ENCODE data around the gene B4GALNT1.

Gene B4GALNT1

DNA sequence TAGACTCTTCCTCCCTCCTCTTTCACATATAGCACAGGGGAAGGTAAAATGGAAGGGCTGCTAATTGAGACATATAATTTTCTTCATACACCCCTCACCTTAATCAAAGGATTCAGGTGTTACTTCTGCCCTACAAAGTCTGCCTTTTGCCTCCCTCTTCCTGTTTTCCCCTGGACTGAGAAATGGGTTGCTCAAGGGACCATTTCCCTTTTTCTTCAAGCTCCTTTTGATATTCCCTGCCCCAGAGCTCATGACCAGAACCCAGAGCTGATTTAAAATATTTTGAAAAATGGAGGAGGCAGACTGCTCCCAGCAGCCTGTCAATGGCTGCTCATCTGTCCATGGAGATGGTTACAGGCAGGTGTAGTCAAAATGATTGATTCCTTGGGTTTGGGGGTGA is 48.3 kb downstream of the B4GALNT1 start:
- no peak for DNase-seq (ENCODE audit: low spot score)

DNA sequence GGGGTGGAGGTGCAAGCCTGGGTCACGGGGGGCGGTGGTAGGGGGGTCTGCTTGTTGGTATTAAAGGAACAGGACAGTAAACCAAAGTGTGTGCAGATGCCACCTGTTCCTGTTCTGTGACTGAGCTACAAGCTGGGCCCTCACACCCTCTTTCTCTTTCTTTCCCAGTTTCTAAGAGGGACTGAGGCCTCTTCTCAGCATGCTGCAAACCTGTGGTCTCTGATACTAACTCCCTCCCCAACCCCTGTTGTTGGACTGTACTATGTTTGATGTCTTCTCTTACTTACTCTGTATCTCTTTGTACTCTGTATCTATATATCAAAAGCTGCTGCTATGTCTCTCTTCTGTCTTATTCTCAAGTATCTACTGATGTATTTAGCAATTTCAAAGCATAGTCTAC is 49.0 kb downstream of the B4GALNT1 start:
- no peak for DNase-seq (ENCODE audit: low spot score)

DNA sequence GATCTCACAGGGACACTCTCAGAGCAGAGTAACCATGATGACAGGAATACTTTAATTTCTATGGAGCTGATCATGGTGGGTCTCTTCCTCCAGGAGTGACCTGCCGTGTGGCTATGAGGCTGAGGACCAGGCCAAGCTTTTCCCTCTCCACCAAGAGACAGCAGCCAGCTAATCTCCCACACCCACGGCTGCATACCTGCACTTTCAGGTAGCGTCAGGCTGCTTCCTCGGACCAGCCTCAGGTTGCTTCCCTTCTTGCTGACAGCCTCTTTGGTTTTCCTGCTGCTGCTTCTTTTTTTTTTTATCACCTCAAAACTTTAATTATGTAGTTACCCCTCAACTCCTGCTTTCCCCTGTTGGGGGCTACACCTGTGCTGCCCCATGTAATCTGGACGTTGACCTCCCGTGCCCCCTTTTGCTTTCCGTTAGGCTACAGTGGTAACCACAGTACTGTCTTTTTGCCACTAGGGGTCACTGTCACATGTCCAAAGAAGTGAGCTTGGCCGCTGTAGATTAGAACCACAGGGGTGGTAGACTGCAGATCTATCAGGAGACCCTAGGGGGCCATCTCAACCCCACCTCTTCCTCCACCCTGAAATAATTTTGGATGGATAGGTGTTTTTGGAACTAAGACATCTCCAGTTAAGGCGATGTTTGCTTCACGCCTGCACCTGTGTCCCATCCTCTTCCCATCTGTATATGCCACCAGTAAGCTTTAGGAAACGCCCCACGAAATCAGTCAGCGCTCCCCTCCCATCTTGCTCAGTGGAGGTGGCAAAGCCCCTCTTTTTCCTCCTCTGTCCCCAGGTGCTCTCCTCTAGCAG is 49.8 kb downstream of the B4GALNT1 start:
- DNase-seq (ENCODE audit: low spot score), result peak; percentile 92

DNA sequence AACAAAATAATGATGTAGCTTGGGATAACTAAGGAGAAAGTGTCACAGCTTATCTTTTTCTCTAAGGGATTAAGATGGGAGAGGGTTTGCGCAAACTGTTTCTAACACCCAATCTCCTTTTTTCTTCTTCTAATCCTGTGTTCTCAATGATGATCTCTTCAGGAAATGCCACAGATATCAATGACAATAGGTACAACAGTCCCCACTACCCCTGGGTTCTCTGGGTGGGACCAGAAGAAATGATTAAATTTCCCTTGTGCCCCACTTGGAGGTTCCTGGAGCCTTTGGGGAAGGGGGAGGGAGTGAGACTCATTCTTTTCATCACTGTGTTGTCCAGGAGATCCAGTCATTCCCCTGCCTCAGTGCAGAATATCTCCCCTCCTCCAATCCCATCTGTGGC is 50.6 kb downstream of the B4GALNT1 start:
- DNase-seq (ENCODE audit: low spot score), result no peak

DNA sequence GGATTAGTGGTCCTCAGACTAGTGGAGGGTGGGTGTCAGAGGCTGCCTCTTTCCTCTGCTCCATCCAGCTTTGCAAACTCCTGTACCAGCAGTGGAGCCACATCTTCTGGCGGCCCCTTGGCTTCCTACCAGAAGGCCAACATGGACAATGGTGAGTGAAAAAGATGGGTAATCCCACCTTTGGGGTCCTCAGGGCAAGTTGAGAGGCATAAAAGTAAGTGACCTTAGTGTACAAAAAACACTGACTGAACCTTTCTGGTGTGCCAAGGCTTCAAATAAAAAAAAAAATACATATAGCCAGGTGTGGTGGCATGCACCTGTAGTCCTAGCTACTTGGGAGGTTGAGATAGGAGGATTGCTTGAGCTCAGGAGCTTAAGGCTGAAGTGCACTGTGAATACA is 51.2 kb downstream of the B4GALNT1 start:
- DNase-seq (ENCODE audit: low spot score), result no peak

DNA sequence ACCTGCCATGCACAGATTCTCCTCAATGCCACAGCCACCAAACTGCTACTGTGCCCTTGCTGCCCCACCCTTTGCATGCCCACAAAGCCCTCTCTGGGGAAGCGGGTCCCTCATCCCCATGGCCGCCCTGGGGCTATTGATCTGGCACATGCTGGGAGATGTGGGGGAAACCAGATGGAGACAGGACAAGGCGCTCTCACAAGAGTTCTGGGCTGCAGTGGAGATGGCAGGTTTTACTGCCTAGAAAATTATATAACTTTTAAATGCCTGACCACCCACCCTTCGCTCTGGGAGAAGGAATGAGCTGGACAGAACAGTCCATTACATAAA is 52.6 kb downstream of the B4GALNT1 start:
- no peak for DNase-seq (ENCODE audit: low spot score)

DNA sequence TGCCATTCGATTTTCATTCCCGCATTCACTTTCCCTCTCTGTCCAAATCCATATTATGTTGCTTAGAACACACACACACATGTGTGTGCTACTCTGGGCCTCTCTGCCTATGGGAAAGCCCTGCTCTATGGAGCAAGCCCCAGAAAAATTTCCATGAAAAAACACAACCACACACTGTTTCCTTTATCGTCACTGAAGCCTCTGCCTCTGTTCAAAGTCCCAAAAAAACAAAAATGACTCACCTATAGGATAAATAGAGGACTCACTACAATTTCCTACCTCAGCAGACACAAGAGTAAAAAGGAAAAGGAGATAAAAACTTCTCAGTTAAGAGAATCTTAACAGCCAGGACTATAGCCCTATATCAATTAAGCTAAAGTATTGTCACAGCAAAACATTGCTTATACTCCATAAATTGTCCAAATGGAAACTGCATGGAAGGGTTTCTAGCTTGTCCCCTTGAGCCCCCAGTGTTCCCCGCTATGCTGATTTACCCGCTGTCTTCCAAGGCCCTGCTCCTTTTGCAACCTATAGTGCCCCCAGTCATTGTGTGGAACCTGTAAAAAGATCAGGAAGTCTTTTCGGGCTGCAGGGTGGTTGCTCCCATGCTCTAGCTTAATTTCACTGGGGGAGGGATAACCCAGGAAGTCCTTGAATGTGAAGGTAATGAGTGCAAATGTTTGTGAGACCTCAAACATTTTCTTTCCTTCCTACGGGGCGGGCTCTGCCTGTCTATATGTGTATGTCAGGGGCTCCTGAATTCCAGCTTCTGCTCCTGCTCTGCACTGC is 53.1 kb downstream of the B4GALNT1 start:
- DNase-seq (ENCODE audit: low spot score), result no peak

DNA sequence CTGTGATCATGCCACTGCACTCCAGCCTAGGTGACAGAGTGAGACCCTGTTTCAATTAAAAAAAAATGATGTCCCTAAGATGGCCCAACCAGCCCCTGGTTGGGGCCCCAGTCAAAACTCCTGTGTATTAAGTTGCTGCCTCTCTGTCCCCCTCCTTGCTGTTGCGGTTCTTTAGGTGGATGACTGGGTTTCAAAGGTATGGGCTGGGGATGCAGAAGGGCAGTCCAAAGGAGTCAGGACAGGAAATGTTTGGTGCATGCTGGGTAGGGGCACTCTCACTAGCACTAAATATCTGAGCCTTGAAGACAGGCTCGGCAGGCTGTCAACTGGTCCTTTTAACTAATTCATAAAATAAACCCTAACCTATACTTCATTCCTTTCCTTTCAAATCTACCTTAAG is 54.0 kb downstream of the B4GALNT1 start:
- no peak for DNase-seq (ENCODE audit: low spot score)

DNA sequence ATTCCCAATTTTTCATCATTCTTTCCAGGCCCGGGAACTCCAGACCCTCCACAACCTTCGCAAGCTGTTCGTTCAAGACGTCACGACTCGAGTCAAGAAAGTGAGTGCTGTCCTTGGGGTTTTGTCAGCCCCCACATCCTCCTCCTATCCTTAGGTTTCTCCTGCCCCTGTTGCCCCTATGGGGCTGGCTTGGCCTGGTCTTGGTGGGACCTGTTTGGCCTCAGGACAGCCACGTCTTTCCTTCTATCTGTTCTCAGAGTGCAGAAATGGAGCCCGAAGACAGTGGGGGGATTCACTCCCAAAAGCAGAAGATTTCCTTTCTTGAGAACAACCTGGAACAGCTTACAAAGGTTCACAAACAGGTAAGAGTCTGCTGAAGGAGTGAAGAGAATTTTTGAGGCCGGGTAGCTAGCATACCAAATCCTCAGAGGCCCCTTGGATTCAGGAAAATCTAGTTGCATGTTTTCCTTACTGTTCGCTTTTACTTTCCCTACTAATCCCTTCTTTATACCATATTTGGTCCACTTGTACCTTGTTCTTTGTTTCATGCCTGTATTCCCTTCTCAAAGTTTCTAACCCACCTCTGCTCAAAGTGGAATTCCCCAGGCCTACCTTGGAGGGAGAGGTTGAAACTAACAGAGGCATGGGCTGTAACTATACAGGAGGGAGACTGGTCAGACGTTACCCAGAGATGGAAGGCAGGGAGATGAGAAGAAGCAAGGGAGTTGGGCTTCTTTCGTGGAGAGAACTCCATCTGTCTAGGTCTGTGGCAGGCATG is 54.8 kb downstream of the B4GALNT1 start:
- no peak for DNase-seq (ENCODE audit: low spot score)

DNA sequence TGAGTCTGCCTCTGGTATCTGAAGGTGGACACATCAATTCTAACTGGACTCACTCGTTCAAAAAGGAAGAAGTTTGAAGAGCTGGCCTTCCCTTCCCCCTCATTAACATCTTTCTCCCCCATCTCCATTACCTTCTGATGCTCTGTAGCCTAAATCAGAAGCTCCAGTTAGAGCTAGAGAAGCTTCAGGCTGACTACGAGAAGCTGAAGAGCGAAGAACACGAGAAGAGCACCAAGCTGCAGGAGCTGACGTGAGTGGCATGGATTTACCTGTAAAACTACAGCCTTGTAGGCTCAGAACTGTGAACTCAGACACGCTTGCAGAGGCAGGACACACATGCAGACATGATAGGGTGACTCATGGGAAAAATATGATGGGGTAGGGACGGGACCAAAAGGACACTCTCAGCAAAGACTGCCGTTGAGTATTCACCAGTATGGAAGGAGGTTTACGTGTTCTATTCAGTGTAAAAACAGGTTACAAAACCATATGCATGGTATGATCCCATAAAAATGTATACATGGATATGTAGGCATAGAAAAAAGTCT is 56.3 kb downstream of the B4GALNT1 start:
- DNase-seq (ENCODE audit: low spot score), result no peak

Measured in germinal center (tissue), 1 donor.